ENCODE results near the gene PTRH2.
"Not testable (repeated sequence)": the region's sequence is repeated elsewhere in the genome, so short reads cannot be mapped to it uniquely, and the experiment has no call there.

Gene PTRH2

GRCh38 chr17:59707149-59707970 lies at the start of gene PTRH2, which contains the start of gene VMP1:
PTRH2 (minus strand) TSS chr17:59707430; CDS start chr17:59697978, 9,452 bp downstream.
VMP1 (plus strand) TSS chr17:59707654; CDS start chr17:59731447, 23,793 bp downstream.
- DNase-seq: peak; percentile 99

GRCh38 chr17:59756236-59756818 lies 49.1 kb upstream of the PTRH2 start:
- no peak for DNase-seq

- not testable (repeated sequence) for DNase-seq
These were observed 47.8 kb upstream of the PTRH2 start for GRCh38 chr17:59755069-59755468.

GRCh38 chr17:59754552-59754951 lies 47.3 kb upstream of the PTRH2 start:
- peak; percentile 67 for DNase-seq

DNA sequence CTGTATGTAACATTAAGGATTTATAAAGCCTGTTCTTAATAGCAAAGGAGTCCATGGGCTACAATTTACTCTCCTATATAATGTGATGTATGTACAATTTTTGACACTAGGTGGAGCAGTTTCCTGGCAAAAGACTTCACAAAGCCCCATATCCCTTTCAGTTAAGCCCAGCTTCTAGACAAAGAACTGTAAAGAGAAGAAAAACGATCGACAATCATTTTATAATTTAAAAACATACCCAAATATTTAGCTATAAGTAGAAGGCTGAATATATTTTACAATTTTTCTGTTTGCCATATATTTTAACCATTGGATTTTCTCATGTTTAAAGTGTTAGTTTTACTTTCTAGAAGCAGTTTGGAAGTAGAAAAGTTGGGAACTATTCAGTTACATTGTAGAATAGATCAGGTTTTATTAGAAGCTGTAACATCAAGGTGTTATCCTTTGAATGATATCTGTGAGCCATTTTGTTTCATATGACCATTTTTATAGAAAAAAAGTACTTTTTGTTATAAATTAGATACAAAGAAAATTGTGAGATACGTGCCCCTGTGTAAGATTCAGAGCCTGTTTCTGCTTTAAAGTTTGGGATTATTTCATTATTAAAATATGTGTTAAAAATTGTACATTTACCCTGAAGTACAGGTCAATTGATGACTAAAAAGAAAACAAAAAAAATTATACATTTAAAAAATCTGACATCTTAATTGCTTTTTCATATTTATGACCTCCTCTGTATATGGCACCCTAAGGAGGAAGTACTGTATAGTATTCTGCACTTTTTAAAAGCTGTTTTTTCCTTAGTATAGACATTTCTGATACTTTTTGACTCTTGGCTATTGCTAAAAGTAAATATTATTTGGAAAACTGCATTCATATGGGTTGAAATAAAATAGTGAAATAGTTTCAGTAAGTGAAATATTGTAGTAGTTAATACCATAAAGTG lies 46.6 kb upstream of the PTRH2 start:
- DNase-seq: peak; percentile 93

GRCh38 chr17:59752922-59753321 lies 45.7 kb upstream of the PTRH2 start:
- DNase-seq: no peak

DNA sequence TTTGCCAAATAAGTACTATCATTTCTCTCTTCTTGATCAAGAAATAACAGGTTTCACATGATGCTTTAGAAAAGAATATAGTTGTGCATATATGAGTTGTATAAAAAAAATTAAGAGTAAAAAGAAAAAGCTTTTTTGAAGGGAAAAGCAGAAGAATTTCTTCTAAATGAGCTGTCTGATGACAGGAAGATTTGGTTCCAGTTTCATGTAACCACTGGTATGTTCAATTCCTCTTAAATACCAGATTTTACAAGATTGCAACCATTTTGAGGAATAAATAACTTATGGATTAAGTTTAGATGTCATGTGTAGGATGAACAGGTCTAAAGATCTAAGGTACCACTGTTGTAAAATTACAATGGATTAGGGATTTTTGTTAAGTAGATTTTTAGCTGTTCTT lies 45.2 kb upstream of the PTRH2 start:
- DNase-seq: no peak

DNA sequence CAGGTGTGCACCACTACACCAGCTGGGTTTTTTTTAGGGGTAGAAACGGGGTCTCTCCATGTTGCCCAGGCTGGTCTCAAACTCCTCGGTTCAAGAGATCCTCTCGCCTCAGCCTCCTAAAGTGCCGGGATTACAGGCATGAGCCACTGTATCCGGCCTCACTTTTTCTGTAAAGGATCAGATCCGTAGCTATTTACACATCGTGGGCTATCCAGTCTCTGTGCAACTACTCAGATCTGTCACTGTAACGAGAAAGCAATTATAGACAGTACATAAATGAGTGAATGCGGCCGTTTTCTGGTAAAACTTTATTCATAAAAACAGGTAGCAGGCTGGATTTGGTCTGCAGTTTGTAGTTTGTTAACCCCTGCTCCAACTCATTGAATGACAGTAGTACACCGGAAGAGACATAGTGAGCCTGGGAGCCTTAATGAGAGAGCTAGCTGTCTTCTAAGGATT lies 44.8 kb upstream of the PTRH2 start:
- no peak for DNase-seq

DNA sequence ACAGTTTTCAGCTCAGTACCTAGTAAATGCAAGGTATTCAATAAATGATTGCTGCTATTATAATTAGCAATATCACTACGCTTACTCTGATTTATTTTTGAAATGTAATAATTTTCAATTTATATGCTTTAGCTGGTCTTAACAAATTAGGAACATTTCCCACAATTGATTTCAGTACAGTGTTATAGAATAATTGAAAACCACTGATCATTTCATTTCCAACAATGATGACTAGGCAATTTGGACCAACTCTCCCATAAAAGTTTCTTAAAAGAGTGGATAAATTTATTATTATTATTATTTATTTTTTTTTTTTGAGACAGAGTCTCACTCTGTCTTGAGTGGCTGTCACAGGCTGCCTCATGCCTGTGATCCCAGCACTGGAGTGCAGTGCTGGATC lies 41.4 kb upstream of the PTRH2 start:
- no peak for DNase-seq

GRCh38 chr17:59746849-59747445 lies 39.7 kb upstream of the PTRH2 start:
- peak; percentile 68 for DNase-seq

GRCh38 chr17:59745040-59745439 lies 37.8 kb upstream of the PTRH2 start:
- no peak for DNase-seq

- no peak for DNase-seq
These were observed 36.6 kb upstream of the PTRH2 start for GRCh38 chr17:59743842-59744241.

GRCh38 chr17:59737324-59737723 lies 30.1 kb upstream of the PTRH2 start:
- DNase-seq: no peak

GRCh38 chr17:59734226-59734625 lies 27.0 kb upstream of the PTRH2 start:
- no peak for DNase-seq

DNA sequence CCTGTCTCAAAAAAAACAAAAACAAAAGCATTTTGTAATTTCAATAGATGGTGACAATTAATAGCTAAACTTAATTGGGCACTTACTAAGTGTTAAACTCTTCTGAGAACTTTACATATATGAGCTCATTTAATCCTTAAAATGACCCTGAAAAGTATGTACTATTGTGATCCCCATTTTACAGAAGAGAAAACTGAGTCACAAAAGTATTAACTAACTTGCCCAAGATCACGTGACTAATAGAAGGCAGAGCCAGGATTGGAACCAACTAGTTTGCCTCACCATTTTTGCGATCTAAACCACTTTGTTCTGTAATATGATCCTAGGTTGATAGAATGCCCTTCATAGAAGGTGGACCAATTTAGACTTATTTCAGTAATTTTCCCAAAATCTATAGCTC lies 26.5 kb upstream of the PTRH2 start:
- DNase-seq: no peak

DNA sequence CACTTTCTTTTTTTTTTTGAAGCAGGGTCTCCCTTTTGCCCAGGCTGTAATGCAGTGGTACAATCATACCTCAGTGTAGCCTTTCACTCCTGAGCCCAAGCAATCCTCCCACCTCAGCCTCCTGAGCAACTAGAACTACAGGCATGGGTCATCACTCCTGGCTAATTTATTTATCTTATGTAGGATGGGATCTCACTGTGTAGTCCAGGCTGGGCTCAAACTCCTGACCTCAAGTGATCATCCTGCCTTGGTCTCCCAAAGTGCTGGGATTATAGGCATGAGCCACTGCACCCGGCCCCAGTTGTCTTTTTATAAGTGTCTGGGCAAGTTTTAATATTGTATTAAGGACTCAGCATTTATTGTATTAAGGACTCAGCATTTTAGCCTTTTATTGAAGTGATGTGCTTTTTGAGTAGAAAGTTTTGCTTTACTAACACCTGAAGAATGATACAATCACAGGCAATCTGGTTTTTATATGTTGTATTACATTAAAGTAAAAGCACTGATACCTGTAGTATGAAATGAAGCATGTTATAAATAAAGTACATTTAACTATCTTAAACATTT lies 23.1 kb upstream of the PTRH2 start:
- DNase-seq: no peak

- DNase-seq: no peak
These were observed 20.7 kb upstream of the PTRH2 start for GRCh38 chr17:59727817-59728533.

DNA sequence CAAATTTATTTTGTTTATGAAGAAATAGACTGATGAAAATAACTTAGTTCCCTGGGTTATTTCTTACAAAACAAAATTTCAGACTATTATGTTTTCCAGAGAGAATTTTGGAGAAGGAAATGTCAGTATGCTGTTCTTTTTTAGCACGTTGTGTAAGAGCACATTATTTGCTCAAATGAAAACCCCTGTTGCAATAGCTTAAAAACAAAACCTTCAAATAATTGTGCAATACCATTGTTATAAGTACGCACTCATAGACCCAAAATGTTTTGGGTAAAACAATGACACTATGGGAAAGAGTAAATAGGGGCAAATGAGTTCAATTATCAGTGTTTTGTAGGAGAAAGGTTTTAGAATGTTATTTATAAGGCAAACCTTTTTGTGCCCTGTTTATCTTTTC lies 18.5 kb upstream of the PTRH2 start:
- peak; percentile 26 for DNase-seq

DNA sequence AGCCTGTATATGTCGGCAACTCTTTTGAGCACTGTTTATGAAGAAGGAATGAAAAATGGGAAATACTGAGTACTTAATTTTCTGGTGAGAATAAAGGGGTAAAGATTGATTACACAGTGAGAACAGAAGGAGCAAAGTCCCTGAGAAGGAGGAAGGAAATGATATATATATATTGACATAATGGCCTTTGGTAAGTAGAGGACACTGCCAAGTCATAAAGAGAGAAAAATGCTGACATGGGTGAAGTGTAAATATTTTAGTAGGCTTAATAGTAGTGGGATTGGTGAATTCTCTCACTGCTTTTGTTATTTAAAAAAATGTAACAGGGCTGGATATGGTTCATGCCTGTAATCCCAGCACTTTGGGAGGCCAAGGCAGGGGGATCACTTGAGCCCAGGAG lies 16.4 kb upstream of the PTRH2 start:
- no peak for DNase-seq

DNA sequence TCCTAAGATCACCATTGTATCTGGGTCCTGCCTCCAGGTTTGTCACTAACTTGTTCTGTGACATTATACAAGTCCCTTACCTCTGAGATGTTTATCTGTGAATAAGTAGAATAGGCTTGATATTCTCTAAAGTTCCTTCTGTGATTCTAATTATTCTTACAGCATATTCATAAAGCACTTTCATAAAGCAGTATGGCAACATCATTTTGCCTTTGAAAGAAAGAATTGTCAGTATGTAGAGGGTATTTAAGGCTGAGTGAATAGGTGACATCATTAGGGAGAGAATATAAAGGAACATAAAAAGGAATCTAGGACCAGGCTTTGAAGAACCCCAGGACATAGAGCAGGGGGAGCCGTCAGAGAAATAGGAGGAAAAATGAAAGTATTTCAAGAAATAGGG lies 15.8 kb upstream of the PTRH2 start:
- no peak for DNase-seq

- no peak for DNase-seq
These were observed 15.4 kb upstream of the PTRH2 start for GRCh38 chr17:59722623-59723022.

- DNase-seq: no peak
These were observed 12.3 kb upstream of the PTRH2 start for GRCh38 chr17:59719526-59719925.
